A673 (cell line): ENCODE data around the gene PLD1.

Experiments used
- CTCF ChIP-seq: fragments of 300-800, 200-600 bp; sonication (generic); conservative IDR thresholded peaks from 2 replicates; pipeline ENCODE4 v1.5.1; 2017; ENCODE audit warnings: low read depth, mild to moderate bottlenecking, antibody characterized with exemption, low read length, moderate library complexity, mixed read lengths
- EZH2 ChIP-seq: fragments of 200-600 bp; sonication (generic); IDR thresholded peaks from 2 replicates; pipeline ENCODE4 v1.6.1; 2017; ENCODE audit warnings: borderline replicate concordance, low read depth, mild to moderate bottlenecking, mixed read lengths, antibody characterized with exemption, low read length; ENCODE audit not compliant: poor library complexity, severe bottlenecking

- TF ChIP-seq CTCF = no peak
- no peak for TF ChIP-seq EZH2
Observed at GRCh38 chr3:171743327-171744157, 66.7 kb downstream of the PLD1 start.
